ENCODE results near the gene PRPF19. TPM values are rescaled to one million over a fixed set of nuclear protein-coding genes. Genes with fewer than 3 reads are reported as not detected.

PRPF19 gene
- total and polyA plus RNA-seq, 2 donors from 2014 or later, result 70.7 to 72.1 TPM

DNA sequence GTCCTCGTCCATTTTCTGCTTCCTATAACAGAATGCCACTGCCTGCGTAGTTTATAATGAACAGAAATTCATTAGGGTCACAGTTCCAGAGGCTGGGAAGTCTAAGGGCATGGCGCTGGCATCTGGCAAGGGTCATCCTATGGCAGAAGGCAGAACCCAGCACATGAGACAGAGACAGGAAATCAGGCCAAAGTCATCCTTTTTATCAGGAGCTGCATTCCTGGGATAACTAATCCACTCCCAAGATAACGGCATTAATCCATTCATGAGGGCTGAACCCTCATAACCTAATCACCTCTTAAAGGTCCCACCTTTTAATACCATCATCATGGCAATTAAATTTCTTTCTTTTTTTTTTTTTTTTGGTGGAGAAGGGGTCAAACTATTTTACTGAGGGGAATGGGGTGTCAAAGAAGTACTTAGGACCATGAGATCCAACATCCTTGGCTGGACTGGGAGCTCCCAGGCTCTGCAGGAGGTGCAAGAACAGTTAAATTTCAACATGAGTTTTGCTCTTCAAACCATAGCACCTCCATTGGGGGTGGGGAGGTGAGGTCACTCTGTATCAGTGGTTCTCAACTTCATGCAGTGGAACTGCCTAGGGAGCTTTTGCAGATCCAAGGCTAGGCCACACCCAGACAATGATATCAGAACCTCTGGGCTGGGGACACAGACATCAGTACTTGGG, 12.0 kb upstream of the PRPF19 start:
- Histone ChIP-seq H3K4me1 (ENCODE audit: control insufficient read depth in 2 of 3, insufficient read depth in 2 of 3, low read depth in 1 of 3, low read length in 3 of 3) (peaks cover 3 to 10% (median 6%) of the 10 kb centered on the region in 3 donors), H3K9ac (ENCODE audit: low read length in 3 of 3) (no peak overlapping the region), H3K27ac (ENCODE audit: low read depth in 2 of 2, low read length in 2 of 2) (no peak overlapping the region), H3K9me3 (ENCODE audit: control insufficient read depth in 2 of 3, insufficient read depth in 1 of 3, low read length in 3 of 3) (no peaks in the 10 kb centered on the region), H3K27me3 (ENCODE audit: control insufficient read depth, insufficient read depth, low read length) (no peaks in the 10 kb centered on the region), H3K36me3 (ENCODE audit: control insufficient read depth in 2 of 3, insufficient read depth in 3 of 3, low read length in 3 of 3) (peaks cover 8 to 31% (median 21%) of the 10 kb centered on the region in 3 donors), H3K4me3 (ENCODE audit: low read length in 3 of 3) (no peak overlapping the region)
- intact Hi-C loops (cut with DNase I), result no loop called here
- TF ChIP-seq, protein P1, sequence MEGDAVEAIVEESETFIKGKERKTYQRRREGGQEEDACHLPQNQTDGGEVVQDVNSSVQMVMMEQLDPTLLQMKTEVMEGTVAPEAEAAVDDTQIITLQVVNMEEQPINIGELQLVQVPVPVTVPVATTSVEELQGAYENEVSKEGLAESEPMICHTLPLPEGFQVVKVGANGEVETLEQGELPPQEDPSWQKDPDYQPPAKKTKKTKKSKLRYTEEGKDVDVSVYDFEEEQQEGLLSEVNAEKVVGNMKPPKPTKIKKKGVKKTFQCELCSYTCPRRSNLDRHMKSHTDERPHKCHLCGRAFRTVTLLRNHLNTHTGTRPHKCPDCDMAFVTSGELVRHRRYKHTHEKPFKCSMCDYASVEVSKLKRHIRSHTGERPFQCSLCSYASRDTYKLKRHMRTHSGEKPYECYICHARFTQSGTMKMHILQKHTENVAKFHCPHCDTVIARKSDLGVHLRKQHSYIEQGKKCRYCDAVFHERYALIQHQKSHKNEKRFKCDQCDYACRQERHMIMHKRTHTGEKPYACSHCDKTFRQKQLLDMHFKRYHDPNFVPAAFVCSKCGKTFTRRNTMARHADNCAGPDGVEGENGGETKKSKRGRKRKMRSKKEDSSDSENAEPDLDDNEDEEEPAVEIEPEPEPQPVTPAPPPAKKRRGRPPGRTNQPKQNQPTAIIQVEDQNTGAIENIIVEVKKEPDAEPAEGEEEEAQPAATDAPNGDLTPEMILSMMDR (IDR thresholded peaks at IDR 0.05; ENCODE audit: borderline replicate concordance, extremely low read depth, insufficient read depth), result no peak
- FAIRE-seq, result no peak
- no peak for DNase-seq

DNA sequence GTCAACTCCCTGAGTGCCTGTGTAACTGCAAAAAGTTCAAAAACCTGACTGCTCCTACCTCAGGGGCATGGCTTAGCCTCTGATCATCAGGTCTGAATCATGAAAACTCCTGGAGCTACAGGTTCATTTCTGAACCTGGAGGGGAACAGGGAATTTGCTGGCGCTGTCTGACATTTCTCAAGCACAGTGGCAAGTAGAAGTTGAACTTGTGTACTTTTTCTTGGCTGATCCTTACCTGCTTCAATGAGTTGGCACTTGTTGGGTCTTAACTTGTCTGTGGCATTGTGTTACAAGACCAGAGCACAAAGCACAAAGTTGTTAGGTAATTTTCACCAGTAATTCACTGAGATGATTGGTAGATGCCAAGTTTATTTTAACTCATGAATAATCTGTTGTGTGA, 10.9 kb upstream of the PRPF19 start:
- no peaks in the 10 kb centered on the region for H3K9me3 ChIP-seq (ENCODE audit: control insufficient read depth in 2 of 3, insufficient read depth in 1 of 3, low read length in 3 of 3)
- no peak overlapping the region for H3K9ac ChIP-seq (ENCODE audit: low read length in 3 of 3)
- TF ChIP-seq, protein P1 (IDR thresholded peaks at IDR 0.05; ENCODE audit: borderline replicate concordance, extremely low read depth, insufficient read depth), result no peak
- no peak for FAIRE-seq
- H3K4me3 ChIP-seq (ENCODE audit: low read length in 3 of 3), result no peak overlapping the region
- peaks cover 3 to 18% (median 6%) of the 10 kb centered on the region in 3 donors for H3K4me1 ChIP-seq (ENCODE audit: control insufficient read depth in 2 of 3, insufficient read depth in 2 of 3, low read depth in 1 of 3, low read length in 3 of 3)
- peaks cover 8 to 25% (median 21%) of the 10 kb centered on the region in 3 donors for H3K36me3 ChIP-seq (ENCODE audit: control insufficient read depth in 2 of 3, insufficient read depth in 3 of 3, low read length in 3 of 3)
- intact Hi-C loops (cut with DNase I), result no loop called here
- DNase-seq, result no peak
- H3K27me3 ChIP-seq (ENCODE audit: control insufficient read depth, insufficient read depth, low read length), result no peaks in the 10 kb centered on the region
- no peak overlapping the region for H3K27ac ChIP-seq (ENCODE audit: low read depth in 2 of 2, low read length in 2 of 2)

DNA sequence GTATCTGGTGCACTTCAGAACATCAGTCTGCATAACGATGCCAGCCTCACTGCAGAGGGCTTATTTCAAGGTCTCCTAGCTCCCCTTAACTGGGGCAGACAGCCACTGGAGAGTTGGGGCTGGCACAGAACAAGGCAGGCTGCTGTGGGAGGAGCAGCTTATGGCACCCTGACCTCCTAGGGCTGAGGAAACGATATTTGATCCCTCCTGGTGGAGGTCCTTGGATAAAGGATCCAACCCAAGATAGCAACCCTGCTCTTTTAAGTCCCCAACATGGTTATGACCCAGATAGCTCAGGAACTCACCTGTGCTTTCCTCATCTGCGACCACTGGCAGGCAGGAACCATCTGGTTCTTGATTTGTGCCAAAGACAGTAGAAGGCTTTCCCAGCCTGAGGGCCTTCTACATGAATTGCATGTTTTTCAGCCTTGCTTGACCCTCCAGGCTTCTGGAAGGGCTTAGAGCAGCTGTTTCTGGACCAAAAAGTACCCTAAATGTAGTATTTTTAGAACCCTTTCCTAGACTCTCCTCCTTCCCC, 10.4 kb upstream of the PRPF19 start:
- no peak for FAIRE-seq
- intact Hi-C loops (cut with DNase I), result no loop called here
- TF ChIP-seq, protein P1 (IDR thresholded peaks at IDR 0.05; ENCODE audit: borderline replicate concordance, extremely low read depth, insufficient read depth), result no peak
- peak in 1 of 5 donors; percentile 32 for DNase-seq
- no peaks in the 10 kb centered on the region for H3K27me3 ChIP-seq (ENCODE audit: control insufficient read depth, insufficient read depth, low read length)
- peaks cover 3 to 18% (median 6%) of the 10 kb centered on the region in 3 donors for H3K4me1 ChIP-seq (ENCODE audit: control insufficient read depth in 2 of 3, insufficient read depth in 2 of 3, low read depth in 1 of 3, low read length in 3 of 3)
- no peak overlapping the region for H3K27ac ChIP-seq (ENCODE audit: low read depth in 2 of 2, low read length in 2 of 2)
- H3K9ac ChIP-seq (ENCODE audit: low read length in 3 of 3), result no peak overlapping the region
- no peaks in the 10 kb centered on the region for H3K9me3 ChIP-seq (ENCODE audit: control insufficient read depth in 2 of 3, insufficient read depth in 1 of 3, low read length in 3 of 3)
- no peak overlapping the region for H3K4me3 ChIP-seq (ENCODE audit: low read length in 3 of 3)
- peaks cover 8 to 21% (median 20%) of the 10 kb centered on the region in 3 donors for H3K36me3 ChIP-seq (ENCODE audit: control insufficient read depth in 2 of 3, insufficient read depth in 3 of 3, low read length in 3 of 3)
